ENCODE results near the gene ASCC1.

GRCh38 chr10:72114706-72115450 is 101.2 kb downstream of the ASCC1 start:
- TF ChIP-seq CTCF (conservative IDR thresholded peaks at IDR 0.05 in 1 of 2, IDR thresholded peaks at IDR 0.05 in 1 of 2; ENCODE audit: low read depth in 1 of 2, low read length in 2 of 2) = no peak
- TF ChIP-seq EZH2 (IDR thresholded peaks at IDR 0.05; ENCODE audit: low read length, missing control alignments) = no peak
